Endothelial cell of umbilical vein (primary cell): Measurements from ENCODE around the gene SPSB2. TPM values are rescaled to one million over a fixed set of nuclear protein-coding genes. Genes with fewer than 3 reads are reported as not detected.

Experiments
- BruUV-seq: library from RNA; stranded (reverse); fragments of 400-500 nt; replicated peaks from 2 replicates; lab custom pipeline; 2021; lab: Mats Ljungman, UMichigan
- CTCF ChIA-PET: fragments of 300-600, 350-600 bp; sonication (Branson Sonifier 250); formaldehyde crosslinking; loops from one replicate; lab custom pipeline; 2021; ENCODE audit warnings: antibody characterized with exemption, inconsistent platforms; lab: Charles Lee
- POLR2A ChIA-PET: fragments of 300-600, 350-600 bp; sonication (Branson Sonifier 250); formaldehyde crosslinking; loops from one replicate; lab custom pipeline; 2021; ENCODE audit warnings: antibody characterized with exemption, inconsistent platforms; lab: Charles Lee
- DNase-seq: peaks from one replicate; pipeline ENCODE4 v3.0.0-alpha.2; 2011; ENCODE audit warnings: low read depth, low spot score
- FAIRE-seq: peaks from 2 replicates; lab custom pipeline; 2011; peaks lifted over from hg19 to GRCh38; lab: Jason Lieb, UNC
- H2AFZ ChIP-seq: 2 replicates; pipeline ENCODE4 v1.6.0; 2012; ENCODE audit warnings: low read depth, low read length, control low read depth, inconsistent platforms
- H3K27ac ChIP-seq: 2 replicates; pipeline ENCODE4 v1.5.1; 2011; ENCODE audit warnings: low read depth, mild to moderate bottlenecking, control low read depth, low read length, moderate library complexity; ENCODE audit not compliant: insufficient read depth
- H3K27me3 ChIP-seq, 2 experiments: 2 replicates each; pipeline versions ENCODE4 v1.6.0 to v1.6.1; 2011; ENCODE audit warnings: low read length in 2 of 2, mixed read lengths in 1 of 2; ENCODE audit not compliant: control insufficient read depth in 2 of 2, insufficient read depth in 2 of 2
- H3K36me3 ChIP-seq, 2 experiments: 2 replicates in 1 of 2; 3 replicates in 1 of 2; pipeline ENCODE4 v1.5.1; 2011; ENCODE audit warnings: low read length in 2 of 2, mild to moderate bottlenecking in 1 of 2, moderate library complexity in 1 of 2; ENCODE audit not compliant: control insufficient read depth in 2 of 2, insufficient read depth in 2 of 2; ENCODE audit errors: extremely low read depth in 1 of 2
- H3K4me1 ChIP-seq: 3 replicates; pipeline ENCODE4 v1.5.1; 2011; ENCODE audit warnings: mild to moderate bottlenecking, low read length; ENCODE audit not compliant: control insufficient read depth, insufficient read depth; ENCODE audit errors: extremely low read depth
- H3K4me2 ChIP-seq: 2 replicates; pipeline ENCODE4 v1.6.1; 2011; ENCODE audit warnings: low read length, control low read depth, mixed read lengths; ENCODE audit not compliant: insufficient read depth
- H3K4me3 ChIP-seq, 3 experiments: fragments of 200-600 bp in 1 of 3; sonication (generic), shearing (Covaris generic) in 1 of 3; replicated peaks in 1 of 3; 2 replicates each; pipeline ENCODE4 v1.5.1; 2011 to 2016; ENCODE audit warnings: control low read depth in 3 of 3, low read length in 3 of 3, mild to moderate bottlenecking in 2 of 3, inconsistent platforms in 1 of 3, low read depth in 1 of 3, moderate library complexity in 1 of 3; ENCODE audit not compliant: insufficient read depth in 1 of 3
- H3K79me2 ChIP-seq: 2 replicates; pipeline ENCODE4 v1.6.0; 2012; ENCODE audit warnings: low read length, inconsistent platforms; ENCODE audit not compliant: control insufficient read depth, insufficient read depth
- H3K9ac ChIP-seq: replicated peaks from 2 replicates; pipeline ENCODE3; 2011; ENCODE audit warnings: low read length, control low read depth; ENCODE audit not compliant: insufficient read depth; ENCODE audit errors: extremely low read depth
- H3K9me1 ChIP-seq: replicated peaks from 3 replicates; pipeline ENCODE4 v1.6.0; 2011; ENCODE audit warnings: mild to moderate bottlenecking, low read length; ENCODE audit not compliant: control insufficient read depth, insufficient read depth; ENCODE audit errors: extremely low read depth
- H3K9me3 ChIP-seq: replicated peaks from 2 replicates; pipeline ENCODE4 v1.5.1; 2012; ENCODE audit warnings: low read length, inconsistent platforms; ENCODE audit not compliant: control insufficient read depth, insufficient read depth
- H4K20me1 ChIP-seq: replicated peaks from 2 replicates; pipeline ENCODE3; 2011; ENCODE audit warnings: mild to moderate bottlenecking, low read length; ENCODE audit not compliant: control insufficient read depth, insufficient read depth; ENCODE audit errors: extremely low read depth
- FOS ChIP-seq: IDR thresholded peaks from 2 replicates; pipeline ENCODE4 v1.6.1; 2011; ENCODE audit warnings: mild to moderate bottlenecking, low read length, moderate library complexity, borderline replicate concordance; ENCODE audit not compliant: insufficient read depth
- GATA2 ChIP-seq: IDR thresholded peaks from 2 replicates; pipeline ENCODE4 v1.7.0; 2011; ENCODE audit warnings: low read depth, mild to moderate bottlenecking, moderate library complexity, mixed read lengths, low read length; ENCODE audit not compliant: insufficient read length, insufficient read depth
- JUN ChIP-seq: IDR thresholded peaks from 2 replicates; pipeline ENCODE4 v1.6.1; 2011; ENCODE audit warnings: borderline replicate concordance, low read depth; ENCODE audit not compliant: insufficient read length, insufficient read depth
- MYC ChIP-seq: IDR thresholded peaks from one replicate; pipeline ENCODE4 v1.6.1; 2011; ENCODE audit warnings: mild to moderate bottlenecking, low read depth, low read length
- POLR2A ChIP-seq: IDR thresholded peaks from 2 replicates; pipeline ENCODE4 v1.6.1; 2012; ENCODE audit warnings: low read depth, mild to moderate bottlenecking, control low read depth, low read length
- dilution Hi-C: fragments of 300-500 bp; cut with MboI; formaldehyde crosslinking; loops from one replicate; pipeline ENCODE4 v1.15.0; 2019; ENCODE audit warnings: low sequenced_read_pairs; ENCODE audit not compliant: extremely low pct_ligation_motif_present
- intact Hi-C: fragments of 100-400 bp; cut with micrococcal nuclease; formaldehyde crosslinking; loops from one replicate; pipeline ENCODE4 v1.10.0; 2022
- polyA plus RNA-seq, 4 experiments: library from polyadenylated mRNA; depleted of rRNA in 3 of 4; stranded (reverse) in 3 of 4; unstranded in 1 of 4; fragments of >200 nt; gene quantifications; 2 replicates each; pipeline versions ENCODE4 v1.2.1 to v1.2.3, GENCODE V29; 2011 to 2012; ENCODE audit warnings: missing spikeins in 1 of 4
- total RNA-seq: library from RNA; stranded (reverse); gene quantifications from 2 replicates; pipeline ENCODE4 v1.2.3, GENCODE V29; 2021
- TF ChIP-seq, protein P1 (sequence below), 2 donors: IDR thresholded peaks; 1 replicate in 1 of 2; 2 replicates in 1 of 2; pipeline ENCODE4 v1.5.1; 2011; ENCODE audit warnings: low read length in 2 of 2, mild to moderate bottlenecking in 2 of 2, moderate library complexity in 2 of 2, control low read depth in 1 of 2, inconsistent platforms in 1 of 2, low read depth in 1 of 2; ENCODE audit not compliant: insufficient read depth in 1 of 2; ENCODE audit errors: extremely low read depth in 1 of 2
- TF ChIP-seq, protein P2 (sequence below): IDR thresholded peaks from 2 replicates; pipeline ENCODE4 v1.6.1; 2011; ENCODE audit not compliant: insufficient read depth, insufficient read length

Gene SPSB2
- total and polyA plus RNA-seq, 2 donors (not counting 3 experiments of a cell fraction or from before 2014, with no cell fraction given), result 3.8 to 6.9 TPM

DNA sequence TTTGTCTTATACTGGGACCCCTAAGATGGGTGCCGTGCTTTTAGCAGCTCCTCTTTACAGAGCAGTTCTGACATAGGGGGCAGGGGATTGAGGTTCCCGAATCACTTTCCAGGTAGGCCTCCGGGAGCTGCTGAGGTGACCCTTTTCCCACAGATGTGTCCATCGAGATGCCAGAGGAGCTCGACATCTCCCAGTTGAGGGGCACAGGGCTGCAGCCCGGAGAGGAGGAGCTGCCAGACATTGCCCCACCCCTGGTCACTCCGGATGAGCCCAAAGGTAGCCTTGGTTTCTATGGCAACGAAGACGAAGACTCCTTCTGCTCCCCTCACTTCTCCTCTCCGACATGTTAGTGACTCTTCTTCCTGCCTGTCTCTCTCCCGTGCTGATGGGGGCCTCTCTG lies 10.1 kb downstream of the SPSB2 start:
- no peak overlapping the region for H3K4me3 ChIP-seq
- no peak overlapping the region for H3K9ac ChIP-seq
- no peak for FAIRE-seq
- H3K79me2 ChIP-seq, result peaks cover 6% of the 10 kb centered on the region
- ChIA-PET POLR2A (no interaction called here), CTCF (no interaction called here)
- H3K4me2 ChIP-seq, result no peak overlapping the region
- no peak overlapping the region for H3K27ac ChIP-seq
- no peak for DNase-seq
- no peaks in the 10 kb centered on the region for H3K9me3 ChIP-seq
- no TSS peak for BruUV-seq
- H3K4me1 ChIP-seq, result peaks cover 5% of the 10 kb centered on the region
- no peaks in the 10 kb centered on the region for H3K9me1 ChIP-seq
- TF ChIP-seq, protein P1, sequence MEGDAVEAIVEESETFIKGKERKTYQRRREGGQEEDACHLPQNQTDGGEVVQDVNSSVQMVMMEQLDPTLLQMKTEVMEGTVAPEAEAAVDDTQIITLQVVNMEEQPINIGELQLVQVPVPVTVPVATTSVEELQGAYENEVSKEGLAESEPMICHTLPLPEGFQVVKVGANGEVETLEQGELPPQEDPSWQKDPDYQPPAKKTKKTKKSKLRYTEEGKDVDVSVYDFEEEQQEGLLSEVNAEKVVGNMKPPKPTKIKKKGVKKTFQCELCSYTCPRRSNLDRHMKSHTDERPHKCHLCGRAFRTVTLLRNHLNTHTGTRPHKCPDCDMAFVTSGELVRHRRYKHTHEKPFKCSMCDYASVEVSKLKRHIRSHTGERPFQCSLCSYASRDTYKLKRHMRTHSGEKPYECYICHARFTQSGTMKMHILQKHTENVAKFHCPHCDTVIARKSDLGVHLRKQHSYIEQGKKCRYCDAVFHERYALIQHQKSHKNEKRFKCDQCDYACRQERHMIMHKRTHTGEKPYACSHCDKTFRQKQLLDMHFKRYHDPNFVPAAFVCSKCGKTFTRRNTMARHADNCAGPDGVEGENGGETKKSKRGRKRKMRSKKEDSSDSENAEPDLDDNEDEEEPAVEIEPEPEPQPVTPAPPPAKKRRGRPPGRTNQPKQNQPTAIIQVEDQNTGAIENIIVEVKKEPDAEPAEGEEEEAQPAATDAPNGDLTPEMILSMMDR (IDR thresholded peaks at IDR 0.05; ENCODE audit: extremely low read depth in 1 of 2, insufficient read depth in 1 of 2, low read depth in 1 of 2, low read length in 2 of 2), result no peak
- TF ChIP-seq JUN (no peak), GATA2 (no peak), FOS (no peak), MYC (no peak), POLR2A (no peak)
- TF ChIP-seq, protein P2, sequence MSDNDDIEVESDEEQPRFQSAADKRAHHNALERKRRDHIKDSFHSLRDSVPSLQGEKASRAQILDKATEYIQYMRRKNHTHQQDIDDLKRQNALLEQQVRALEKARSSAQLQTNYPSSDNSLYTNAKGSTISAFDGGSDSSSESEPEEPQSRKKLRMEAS, result no peak
- no peaks in the 10 kb centered on the region for H3K27me3 ChIP-seq
- peaks cover 9 to 53% of the 10 kb centered on the region in 2 experiments for H3K36me3 ChIP-seq
- dilution Hi-C loops, result no loop called here
- intact Hi-C loops, result no loop called here
- no peak overlapping the region for H2AFZ ChIP-seq
- no peaks in the 10 kb centered on the region for H4K20me1 ChIP-seq
